NCI-H146 treated with DMSO at 0.1 percent for 48 hours (cell line): ENCODE measurements around the gene MAP3K12.
"Not testable (repeated sequence)": the region's sequence is repeated elsewhere in the genome, so short reads cannot be mapped to it uniquely, and the experiment has no call there.

Source experiments
- DNase-seq: peaks from one replicate; lab custom pipeline; 2025; ENCODE audit not compliant: unreplicated experiment; lab: John Stamatoyannopoulos, UW

The MAP3K12 gene

GRCh38 chr12:53499266-53500141, at the start of gene MAP3K12:
Gene MAP3K12 (minus strand): TSS chr12:53499458. CDS start chr12:53487391, 12,067 bp downstream.
- peak; percentile 34 for DNase-seq

- not testable (repeated sequence) for DNase-seq
Observed at GRCh38 chr12:53548354-53548753, 49.1 kb upstream of the MAP3K12 start.

- DNase-seq: peak; percentile 53
Observed at GRCh38 chr12:53543539-53543938, 44.3 kb upstream of the MAP3K12 start.

- DNase-seq: no peak
Observed at GRCh38 chr12:53539526-53539925, 40.3 kb upstream of the MAP3K12 start.

- DNase-seq: peak; percentile 34
Observed at GRCh38 chr12:53538209-53538689, 39.0 kb upstream of the MAP3K12 start.

- DNase-seq: no peak
Observed at GRCh38 chr12:53536962-53537361, 37.7 kb upstream of the MAP3K12 start.

- DNase-seq: no peak
Observed at GRCh38 chr12:53533471-53533870, 34.2 kb upstream of the MAP3K12 start.

- no peak for DNase-seq
Observed at GRCh38 chr12:53532524-53533445, 33.5 kb upstream of the MAP3K12 start.

- DNase-seq: no peak
Observed at GRCh38 chr12:53532021-53532420, 32.8 kb upstream of the MAP3K12 start.

- DNase-seq: no peak
Observed at GRCh38 chr12:53530920-53531319, 31.7 kb upstream of the MAP3K12 start.

GRCh38 chr12:53530061-53530460, 30.8 kb upstream of the MAP3K12 start:
- no peak for DNase-seq

- DNase-seq: no peak
Observed at GRCh38 chr12:53524476-53524875, 25.2 kb upstream of the MAP3K12 start.

GRCh38 chr12:53523131-53523530, 23.9 kb upstream of the MAP3K12 start:
- DNase-seq: no peak

- no peak for DNase-seq
Observed at GRCh38 chr12:53518381-53518780, 19.1 kb upstream of the MAP3K12 start.

GRCh38 chr12:53516758-53517455, 17.6 kb upstream of the MAP3K12 start:
- no peak for DNase-seq

- no peak for DNase-seq
Observed at GRCh38 chr12:53515291-53515680, 16.0 kb upstream of the MAP3K12 start.

GRCh38 chr12:53514628-53515290, 15.5 kb upstream of the MAP3K12 start:
- DNase-seq: no peak

GRCh38 chr12:53513712-53514410, 14.6 kb upstream of the MAP3K12 start:
- no peak for DNase-seq

- no peak for DNase-seq
Observed at GRCh38 chr12:53510181-53510812, 11.0 kb upstream of the MAP3K12 start.
